Metanephros (tissue), 1 donor: ENCODE results near the gene GLUD2. TPM values are rescaled to one million over a fixed set of nuclear protein-coding genes. Genes with fewer than 3 reads are reported as not detected.

Experiments used
- total RNA-seq: library from RNA; depleted of rRNA; stranded (reverse); fragments of >200 nt; gene quantifications from one replicate; pipeline ENCODE4 v1.2.3, GENCODE V29; 2014

Gene GLUD2
- 2.3 TPM for total RNA-seq

GRCh38 chrX:121047441-121048419, at the start of gene GLUD2:
GLUD2 (plus strand) TSS chrX:121047610; CDS start chrX:121047685, 75 bp downstream.

Other genes with a start within 250 kb of the GLUD2 start
- not detected for gene CT47B1, start 171.7 kb upstream of the GLUD2 start, total RNA-seq
- gene CT47A11, start 110.5 kb upstream of the GLUD2 start, total RNA-seq: not detected
- gene CT47A10, start 105.6 kb upstream of the GLUD2 start, total RNA-seq: not detected
- gene CT47A9, start 100.7 kb upstream of the GLUD2 start, total RNA-seq: not detected
- not detected for gene CT47A8, start 95.9 kb upstream of the GLUD2 start, total RNA-seq
- not detected for gene CT47A7, start 91.0 kb upstream of the GLUD2 start, total RNA-seq
- gene CT47A6, start 86.1 kb upstream of the GLUD2 start, total RNA-seq: not detected
- not detected for gene CT47A5, start 81.3 kb upstream of the GLUD2 start, total RNA-seq
- not detected for gene CT47A4, start 76.4 kb upstream of the GLUD2 start, total RNA-seq
- not detected for gene CT47A3, start 71.5 kb upstream of the GLUD2 start, total RNA-seq
- not detected for gene CT47A2, start 66.7 kb upstream of the GLUD2 start, total RNA-seq
- not detected for gene CT47A1, start 61.9 kb upstream of the GLUD2 start, total RNA-seq